Hippocampal formation (tissue), 2 donors: ENCODE results near the gene CFAP58.

ENCODE experiments used
- DNase-seq, 2 donors: peaks; one replicate each; lab custom pipeline; 2025; lab: John Stamatoyannopoulos, UW

The CFAP58 gene

DNA sequence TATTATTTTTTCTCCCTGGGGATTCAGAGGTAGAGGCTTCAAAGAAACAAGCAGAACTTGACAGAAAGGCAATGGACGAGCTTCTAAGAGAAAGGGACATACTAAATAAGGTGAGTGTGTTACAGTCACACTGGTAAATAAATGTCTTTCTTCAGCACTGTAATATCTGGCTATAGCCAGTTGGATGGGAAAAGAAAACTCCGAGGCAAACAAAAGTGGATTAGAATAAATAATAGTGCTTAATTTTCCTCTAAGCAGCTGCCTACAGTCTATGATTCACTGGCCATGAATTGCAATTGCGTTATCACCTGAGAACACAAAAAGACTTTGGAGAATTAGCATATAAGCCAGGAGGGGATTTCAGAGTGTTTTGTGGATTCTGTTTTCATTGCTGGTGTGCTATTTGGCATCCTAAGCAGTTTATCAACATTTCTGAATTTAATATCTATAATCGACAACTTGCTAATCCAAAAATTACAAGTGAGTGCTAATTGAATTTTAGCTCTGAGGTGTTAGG is 23.2 kb downstream of the CFAP58 start:
- DNase-seq = no peak

DNA sequence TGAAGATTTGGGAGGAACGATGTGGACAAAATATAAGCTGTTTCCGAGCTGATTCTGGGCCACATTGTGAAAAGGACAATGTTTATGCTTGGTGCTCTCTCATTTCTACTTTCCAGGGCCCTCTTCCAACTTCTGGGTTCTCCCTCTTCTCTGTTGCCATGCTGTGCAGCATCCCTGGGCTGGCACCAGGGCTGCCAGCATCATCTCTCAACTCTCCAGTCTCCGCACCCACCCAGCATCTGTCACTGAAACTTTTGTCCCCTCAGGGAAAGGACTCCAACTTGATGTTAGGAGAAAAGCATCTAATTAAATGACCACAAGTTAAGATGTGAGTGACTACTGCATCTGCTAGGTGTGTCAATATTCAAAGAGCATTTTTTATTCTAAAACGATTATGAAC is 26.7 kb downstream of the CFAP58 start:
- no peak for DNase-seq

- DNase-seq = no peak
Measured at GRCh38 chr10:104387130-104387888, 33.7 kb downstream of the CFAP58 start.

- DNase-seq = no peak
Measured at GRCh38 chr10:104388830-104389229, 35.2 kb downstream of the CFAP58 start.

DNA sequence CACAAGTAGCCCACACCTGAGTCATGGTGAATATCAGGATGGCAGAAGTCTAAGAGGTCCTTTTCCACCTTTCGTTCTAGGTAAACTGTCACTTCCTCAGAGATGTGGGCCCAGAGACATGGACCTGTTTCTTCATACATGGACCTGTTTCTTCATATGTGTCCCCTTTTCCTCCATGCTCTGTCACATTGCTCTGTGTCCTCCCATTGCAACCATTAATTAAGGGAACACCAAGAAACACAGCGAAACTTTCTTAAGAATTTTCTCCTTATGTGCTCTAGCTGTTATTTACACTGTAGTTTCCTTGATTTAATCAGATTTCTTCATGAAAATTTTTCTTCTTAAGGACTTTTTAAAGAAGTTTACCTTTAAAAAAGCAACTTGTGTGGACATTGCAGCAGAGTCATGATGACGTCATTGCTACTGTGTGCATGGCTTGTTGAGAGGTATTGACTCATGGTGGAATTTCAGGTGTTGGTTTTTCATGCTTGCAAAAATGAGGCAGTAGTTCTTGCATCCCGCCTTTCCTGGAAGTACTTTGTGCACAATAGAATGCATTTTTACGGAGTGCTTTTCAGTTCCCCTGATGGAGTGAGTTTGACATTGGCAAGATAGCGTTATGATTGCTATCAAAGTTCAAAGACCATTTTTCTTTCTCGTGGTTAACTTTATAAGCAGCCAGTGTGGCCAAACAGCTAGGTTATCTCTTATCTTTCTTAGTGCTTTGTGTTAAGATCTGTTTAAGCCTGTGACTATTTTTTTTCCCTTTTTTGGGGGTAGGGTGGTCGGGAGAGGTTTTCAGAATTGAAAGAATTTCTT is 37.7 kb downstream of the CFAP58 start:
- DNase-seq = no peak

DNA sequence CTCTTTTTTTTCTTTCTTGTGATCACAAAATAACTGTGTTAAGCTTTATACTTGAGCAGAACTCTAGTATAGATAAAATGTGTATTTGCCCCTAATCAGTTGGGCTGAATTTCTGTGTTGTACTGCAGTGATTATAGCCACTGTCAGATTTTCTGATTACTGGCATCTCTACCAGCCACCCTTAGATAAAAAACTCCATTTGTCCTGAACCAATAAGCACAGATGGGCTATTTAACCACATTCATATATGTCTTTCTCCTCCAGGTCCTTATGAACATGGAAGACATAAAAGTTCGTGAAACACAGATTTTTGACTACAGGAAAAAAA is 38.3 kb downstream of the CFAP58 start:
- no peak for DNase-seq

- DNase-seq = no peak
Measured at GRCh38 chr10:104393387-104393786, 39.8 kb downstream of the CFAP58 start.

- no peak for DNase-seq
Measured at GRCh38 chr10:104396581-104396980, 42.9 kb downstream of the CFAP58 start.

DNA sequence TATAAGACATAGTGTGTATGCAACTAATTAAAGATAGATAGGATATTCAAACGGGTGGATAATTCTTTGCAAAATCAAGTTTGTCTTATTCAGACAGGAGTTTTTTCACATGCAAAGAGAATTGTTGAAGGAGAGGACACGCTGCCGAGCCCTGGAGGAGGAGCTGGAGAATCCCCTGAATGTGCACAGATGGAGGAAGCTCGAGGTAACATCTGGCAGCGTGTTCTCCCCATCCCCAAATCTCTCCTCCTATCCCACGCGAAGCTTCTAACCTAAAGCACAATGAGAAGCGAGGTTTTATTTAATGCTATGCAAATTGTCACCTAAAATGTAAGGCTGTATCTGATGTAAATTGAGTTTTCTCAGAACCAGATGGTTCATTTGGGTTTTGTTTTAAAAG is 50.0 kb downstream of the CFAP58 start:
- no peak for DNase-seq

- DNase-seq = peak in 1 of 2 donors; percentile 42
Measured at GRCh38 chr10:104406715-104407650, 53.4 kb downstream of the CFAP58 start.

DNA sequence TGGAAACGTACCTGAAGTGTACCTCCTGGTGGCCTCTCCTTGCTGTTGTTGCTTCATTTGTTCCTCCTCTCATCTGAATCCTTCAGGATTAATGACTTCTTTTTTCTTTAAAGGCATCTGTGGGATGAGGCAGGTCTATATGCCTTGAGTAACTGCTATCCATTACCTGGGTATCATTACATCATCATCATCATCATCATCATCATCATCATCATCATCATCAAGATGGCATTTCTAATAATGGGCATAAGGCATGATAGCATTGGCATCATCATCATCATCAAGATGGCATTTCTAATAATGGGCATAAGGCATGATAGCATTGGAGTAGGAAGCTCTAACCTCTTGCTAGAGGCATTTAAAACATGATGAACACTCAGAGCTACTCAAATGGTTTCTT is 59.9 kb downstream of the CFAP58 start:
- DNase-seq = no peak

GRCh38 chr10:104415526-104416165 is 62.0 kb downstream of the CFAP58 start:
- no peak for DNase-seq

DNA sequence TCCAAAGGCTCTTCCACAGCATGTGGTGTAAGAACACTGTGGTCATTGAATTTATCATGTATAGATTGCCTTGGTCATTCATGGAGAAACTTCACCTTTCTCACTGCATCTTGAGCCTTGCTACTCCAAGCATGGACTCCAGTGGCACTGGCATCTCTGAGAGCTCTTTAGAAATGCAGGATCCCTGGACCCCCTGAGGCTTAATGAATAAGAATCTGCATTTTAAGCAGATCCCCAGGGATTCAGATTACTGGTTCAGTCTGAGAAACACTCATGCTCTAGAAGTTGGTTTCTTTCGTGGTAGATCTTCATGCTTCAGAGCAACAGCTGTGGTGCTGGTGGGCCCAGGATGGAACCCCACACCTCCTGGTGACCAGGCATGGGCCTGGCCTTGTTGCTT is 63.2 kb downstream of the CFAP58 start:
- no peak for DNase-seq

- no peak for DNase-seq
Measured at GRCh38 chr10:104417637-104418292, 64.1 kb downstream of the CFAP58 start.

DNA sequence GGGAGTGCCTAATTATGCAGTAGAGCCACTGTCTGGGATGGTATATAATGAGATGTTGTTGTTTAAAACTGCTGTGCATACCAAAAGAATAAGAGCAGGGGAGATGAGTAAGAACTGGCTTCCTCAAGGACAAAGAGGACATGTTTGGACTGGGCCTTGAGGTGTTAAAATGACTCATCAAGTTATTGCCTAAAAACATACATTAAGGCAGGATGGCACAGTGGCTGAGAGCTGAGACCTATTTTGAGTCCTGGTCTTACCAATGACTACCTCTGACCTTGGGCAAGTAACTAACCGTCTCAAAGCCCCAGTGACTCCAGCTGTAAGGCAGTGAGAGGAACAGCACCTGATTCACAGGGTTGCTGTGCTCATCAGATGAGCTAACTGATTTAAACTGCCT is 71.1 kb downstream of the CFAP58 start:
- no peak for DNase-seq

DNA sequence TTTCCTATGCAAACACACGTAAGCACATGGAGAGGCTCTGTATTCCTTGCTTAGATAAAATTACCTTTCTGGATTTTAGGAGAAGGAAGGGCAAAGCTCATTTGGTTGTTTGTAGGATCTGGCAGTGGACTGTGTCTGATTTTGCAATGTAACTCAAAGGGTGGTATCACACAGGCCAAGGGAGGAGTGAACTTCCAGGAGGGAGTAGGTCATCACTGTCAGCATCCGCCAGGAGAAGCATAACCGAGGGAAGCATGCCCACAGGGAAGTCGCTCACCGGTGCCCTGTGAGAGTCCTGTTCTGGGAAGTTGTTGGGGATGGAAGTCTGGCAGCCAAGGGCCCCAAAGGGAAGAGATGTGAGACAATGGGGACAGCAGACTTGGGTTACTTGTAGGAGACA is 74.4 kb downstream of the CFAP58 start:
- no peak for DNase-seq

GRCh38 chr10:104429846-104430245 is 76.2 kb downstream of the CFAP58 start:
- no peak for DNase-seq

DNA sequence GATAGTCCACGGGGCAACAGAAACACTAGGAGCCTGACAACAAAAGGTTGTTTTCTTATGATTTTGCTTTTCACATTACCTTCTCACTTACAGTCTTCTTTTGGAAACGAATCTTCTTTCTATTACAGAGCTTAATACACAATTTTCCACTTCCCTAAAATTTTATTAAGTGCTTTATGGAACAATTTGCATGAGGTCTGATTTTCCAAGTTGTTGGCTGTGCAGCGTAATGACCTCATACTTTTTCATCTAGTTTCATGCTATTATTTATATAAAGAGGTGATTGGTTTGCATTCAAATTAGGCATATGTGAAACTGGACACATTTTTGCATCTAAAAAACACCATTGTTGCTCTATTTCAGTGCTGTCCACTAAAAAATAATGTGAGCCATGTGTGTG is 76.7 kb downstream of the CFAP58 start:
- no peak for DNase-seq

DNA sequence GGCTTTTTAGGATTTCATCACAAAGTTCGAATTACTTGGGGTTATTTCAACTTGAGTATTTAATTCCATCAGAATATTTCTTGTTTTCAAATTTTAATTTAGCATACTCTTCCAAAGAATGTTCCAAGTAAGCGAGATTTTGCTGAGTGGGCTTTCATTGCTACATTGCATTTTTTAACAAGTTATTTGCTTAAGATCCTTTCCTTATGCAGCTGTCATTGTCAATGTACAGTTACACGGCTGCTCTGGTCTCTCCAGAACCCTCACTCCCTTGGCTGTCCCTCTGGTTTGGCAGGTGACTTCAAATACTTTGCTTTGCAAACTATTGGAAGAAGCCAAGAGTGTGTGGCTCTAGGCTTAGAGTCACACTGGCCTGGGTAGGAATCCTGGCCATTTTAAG is 80.0 kb downstream of the CFAP58 start:
- DNase-seq = no peak

GRCh38 chr10:104434601-104435000 is 81.0 kb downstream of the CFAP58 start:
- DNase-seq = no peak

DNA sequence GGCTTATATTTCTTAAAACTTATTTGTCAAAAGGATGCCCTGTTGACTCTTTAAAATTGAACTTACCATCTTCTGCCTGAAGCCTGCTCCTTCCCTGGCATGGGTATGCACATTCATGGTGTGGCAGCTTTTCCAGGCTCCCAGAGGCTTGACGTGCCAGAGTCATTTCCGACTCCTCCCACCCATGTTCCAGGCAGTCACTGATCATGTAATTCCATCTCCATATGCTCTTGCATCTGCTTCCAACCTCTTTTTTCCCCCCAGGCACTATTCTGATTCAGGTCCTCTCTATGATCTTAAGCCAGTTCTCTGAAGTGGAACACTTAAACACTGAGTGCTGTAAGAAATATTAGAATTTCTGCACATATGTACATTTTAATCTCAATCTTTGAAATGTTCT is 82.2 kb downstream of the CFAP58 start:
- no peak for DNase-seq
